B cell (primary cell): ENCODE results near the gene PIK3CD. TPM values are rescaled to one million over a fixed set of nuclear protein-coding genes. Genes with fewer than 3 reads are reported as not detected.

Source experiments
- ATAC-seq: fragments of 200-7000 bp; cut with Tn5 transposase; one replicate; pipeline ENCODE4 v1.10.0; 2021; ENCODE audit warnings: low read depth, mild to moderate bottlenecking, moderate number of reproducible peaks, moderate library complexity
- CTCF ChIA-PET: fragments of 350-600 bp; sonication (Branson Sonifier 250); formaldehyde crosslinking; loops from one replicate; lab custom pipeline; 2021; ENCODE audit warnings: antibody characterized with exemption, inconsistent platforms; lab: Charles Lee
- POLR2A ChIA-PET: fragments of 350-600 bp; sonication (Branson Sonifier 250); formaldehyde crosslinking; loops from one replicate; lab custom pipeline; 2021; ENCODE audit warnings: antibody characterized with exemption; lab: Charles Lee
- DNase-seq: peaks from one replicate; pipeline ENCODE4 v3.0.0; 2013
- H2AFZ ChIP-seq: 2 replicates; pipeline ENCODE4 v1.6.1; 2012; ENCODE audit warnings: mild to moderate bottlenecking, low read depth, low read length; ENCODE audit not compliant: insufficient read depth, poor library complexity, severe bottlenecking
- H3K27ac ChIP-seq, 2 donors: 1 replicate in 1 of 2; 2 replicates in 1 of 2; pipeline ENCODE4 v1.5.1; 2012 to 2013; ENCODE audit warnings: low read length in 2 of 2, mild to moderate bottlenecking in 2 of 2, moderate library complexity in 1 of 2
- H3K27me3 ChIP-seq, 4 experiments: fragments of 200-600 bp in 1 of 4; sonication (generic) in 1 of 4; replicated peaks in 1 of 4; 1 replicate in 2 of 4; 2 replicates in 2 of 4; pipeline versions ENCODE4 v1.6.1 to v1.7.0; 2013 to 2016; ENCODE audit warnings: low read length in 3 of 4, mild to moderate bottlenecking in 2 of 4, mixed read lengths in 1 of 4, moderate library complexity in 1 of 4; ENCODE audit not compliant: insufficient read depth in 4 of 4, control insufficient read depth in 3 of 4; ENCODE audit errors: control extremely low read depth in 1 of 4
- H3K36me3 ChIP-seq, 2 experiments: replicated peaks in 1 of 2; 1 replicate in 1 of 2; 2 replicates in 1 of 2; pipeline versions ENCODE4 v1.6.1 to v1.7.1; 2013; ENCODE audit warnings: low read length in 1 of 2; ENCODE audit not compliant: insufficient read depth in 2 of 2, control insufficient read depth in 1 of 2; ENCODE audit errors: control extremely low read depth in 1 of 2, extremely low read depth in 1 of 2
- H3K4me1 ChIP-seq, 2 donors: fragments of 200-600 bp in 1 of 2; sonication (generic) in 1 of 2; 1 replicate in 1 of 2; 2 replicates in 1 of 2; pipeline versions ENCODE4 v1.5.1 to v1.6.1; 2013 to 2017; ENCODE audit warnings: low read length in 2 of 2; ENCODE audit not compliant: control insufficient read depth in 2 of 2, insufficient read depth in 2 of 2
- H3K4me2 ChIP-seq: replicated peaks from 2 replicates; pipeline ENCODE3; 2012; ENCODE audit warnings: mild to moderate bottlenecking, low read depth, low read length; ENCODE audit not compliant: poor library complexity, severe bottlenecking
- H3K4me3 ChIP-seq, 5 experiments: fragments of 200-600 bp in 1 of 5; sonication (generic) in 1 of 5; 1 replicate in 3 of 5; 2 replicates in 2 of 5; pipeline versions ENCODE4 v1.5.1 to v1.7.0; 2011 to 2016; ENCODE audit warnings: low read length in 4 of 5, mild to moderate bottlenecking in 4 of 5, low read depth in 2 of 5, control low read depth in 1 of 5, moderate library complexity in 1 of 5; ENCODE audit not compliant: insufficient read depth in 1 of 5; ENCODE audit errors: control extremely low read depth in 1 of 5, extremely low read depth in 1 of 5
- H3K79me2 ChIP-seq: fragments of 200-600 bp; sonication (generic); one replicate; pipeline ENCODE4 v1.6.0; 2016; ENCODE audit warnings: low read length; ENCODE audit not compliant: control insufficient read depth, insufficient read depth
- H3K9ac ChIP-seq: fragments of 200-600 bp; sonication (generic); 2 replicates; pipeline ENCODE4 v1.6.1; 2017; ENCODE audit warnings: mild to moderate bottlenecking, low read length, moderate library complexity
- H3K9me3 ChIP-seq, 3 donors: one replicate each; pipeline versions ENCODE4 v1.6.1 to v1.7.1; 2013; ENCODE audit warnings: low read length in 2 of 3; ENCODE audit not compliant: control insufficient read depth in 2 of 3, insufficient read depth in 1 of 3; ENCODE audit errors: control extremely low read depth in 1 of 3
- H4K20me1 ChIP-seq: 2 replicates; pipeline ENCODE4 v1.6.0; 2012; ENCODE audit warnings: mild to moderate bottlenecking, low read length; ENCODE audit not compliant: insufficient read depth, control insufficient read depth, poor library complexity, severe bottlenecking
- H3K27ac Mint-ChIP-seq: one replicate; pipeline ENCODE4 v1.8.0; 2021; ENCODE audit warnings: mixed read lengths
- H3K27me3 Mint-ChIP-seq: one replicate; pipeline ENCODE4 v1.8.0; 2021; ENCODE audit warnings: mixed read lengths
- H3K4me1 Mint-ChIP-seq: one replicate; pipeline ENCODE4 v1.8.0; 2021; ENCODE audit warnings: mixed read lengths
- H3K4me3 Mint-ChIP-seq: one replicate; pipeline ENCODE4 v1.8.0; 2021; ENCODE audit warnings: mixed read lengths
- H3K9me3 Mint-ChIP-seq: one replicate; pipeline ENCODE4 v1.8.0; 2022; ENCODE audit warnings: mixed read lengths; ENCODE audit not compliant: insufficient read depth
- EZH2 ChIP-seq: IDR thresholded peaks from 2 replicates; pipeline ENCODE4 v1.6.1; 2012; ENCODE audit warnings: borderline replicate concordance, low read depth, mild to moderate bottlenecking, moderate library complexity, low read length; ENCODE audit not compliant: insufficient read depth, poor library complexity, severe bottlenecking
- WGBS: methylation state at CpG from one replicate; pipeline ENCODE4 v1.1.5; 2013; ENCODE audit warnings: missing lambda C conversion rate; ENCODE audit not compliant: insufficient coverage; 5-methylcytosine and 5-hydroxymethylcytosine counted together
- intact Hi-C: fragments of 100-400 bp; cut with micrococcal nuclease; formaldehyde crosslinking; loops from one replicate; pipeline ENCODE4 v1.10.0; 2022
- polyA plus RNA-seq: library from polyadenylated mRNA; depleted of rRNA; stranded (reverse); fragments of >200 nt; gene quantifications from 2 replicates; pipeline ENCODE4 v1.2.3, GENCODE V29; 2012
- total RNA-seq, 2 donors: library from RNA; stranded (reverse); fragments of 120-200 nt in 1 of 2; gene quantifications; 1 replicate in 1 of 2; 2 replicates in 1 of 2; pipeline versions ENCODE4 v1.2.3 to v1.2.4, GENCODE V29; 2013 to 2022
- TF ChIP-seq, protein P1 (sequence below): fragments of 200-600 bp; IDR thresholded peaks from one replicate; pipeline ENCODE4 v1.8.0; 2022; ENCODE audit warnings: antibody characterized with exemption, mild to moderate bottlenecking

The PIK3CD gene
- total and polyA plus RNA-seq, 2 donors (not counting 1 experiment from before 2014, with no cell fraction given): 144 to 222 TPM

GRCh38 chr1:9705337-9706093 is 54.0 kb downstream of the PIK3CD start:
- H3K36me3 ChIP-seq: peaks cover 10 to 39% of the 10 kb centered on the region in 2 experiments
- peaks cover 94% of the 10 kb centered on the region for H4K20me1 ChIP-seq
- ChIA-PET POLR2A (interaction anchor here (0.6 to 0.7 kb wide), 2 partner anchors 10 to 50 kb away, joined by 4 to 11 read pairs; no protein-coding TSS in a partner anchor), CTCF (interaction anchor here (1.9 to 6.3 kb wide), 4 partner anchors 10 to 90 kb away, joined by 6 to 42 read pairs (median 26); no protein-coding TSS in a partner anchor)
- no peak overlapping the region for H3K4me3 ChIP-seq
- Mint-ChIP-seq H3K27me3 (no peaks in the 10 kb centered on the region), H3K27ac (peak overlapping the region; percentile 27), H3K4me1 (peaks cover 56% of the 10 kb centered on the region), H3K9me3 (peaks cover 5% of the 10 kb centered on the region), H3K4me3 (no peak overlapping the region)
- ATAC-seq (no peak), DNase-seq (no peak)
- no peak overlapping the region for H2AFZ ChIP-seq
- H3K27me3 ChIP-seq: no peaks in the 10 kb centered on the region
- H3K9me3 ChIP-seq: peaks cover 0 to 16% (median 2%) of the 10 kb centered on the region in 3 donors
- peaks cover 99% of the 10 kb centered on the region for H3K79me2 ChIP-seq
- H3K4me1 ChIP-seq: peaks cover 38 to 50% of the 10 kb centered on the region in 2 donors
- WGBS: no CpG with 5 or more reads among the region's 8 CpGs
- TF ChIP-seq, protein P1, sequence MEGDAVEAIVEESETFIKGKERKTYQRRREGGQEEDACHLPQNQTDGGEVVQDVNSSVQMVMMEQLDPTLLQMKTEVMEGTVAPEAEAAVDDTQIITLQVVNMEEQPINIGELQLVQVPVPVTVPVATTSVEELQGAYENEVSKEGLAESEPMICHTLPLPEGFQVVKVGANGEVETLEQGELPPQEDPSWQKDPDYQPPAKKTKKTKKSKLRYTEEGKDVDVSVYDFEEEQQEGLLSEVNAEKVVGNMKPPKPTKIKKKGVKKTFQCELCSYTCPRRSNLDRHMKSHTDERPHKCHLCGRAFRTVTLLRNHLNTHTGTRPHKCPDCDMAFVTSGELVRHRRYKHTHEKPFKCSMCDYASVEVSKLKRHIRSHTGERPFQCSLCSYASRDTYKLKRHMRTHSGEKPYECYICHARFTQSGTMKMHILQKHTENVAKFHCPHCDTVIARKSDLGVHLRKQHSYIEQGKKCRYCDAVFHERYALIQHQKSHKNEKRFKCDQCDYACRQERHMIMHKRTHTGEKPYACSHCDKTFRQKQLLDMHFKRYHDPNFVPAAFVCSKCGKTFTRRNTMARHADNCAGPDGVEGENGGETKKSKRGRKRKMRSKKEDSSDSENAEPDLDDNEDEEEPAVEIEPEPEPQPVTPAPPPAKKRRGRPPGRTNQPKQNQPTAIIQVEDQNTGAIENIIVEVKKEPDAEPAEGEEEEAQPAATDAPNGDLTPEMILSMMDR: no peak
- no peak for TF ChIP-seq EZH2
- peak overlapping the region in 1 of 2 donors; percentile 7 for H3K27ac ChIP-seq
- peak overlapping the region; percentile 59 for H3K4me2 ChIP-seq
- intact Hi-C loops: no loop called here
- no peak overlapping the region for H3K9ac ChIP-seq

- Histone ChIP-seq H3K4me3 (no peak overlapping the region), H3K4me2 (no peak overlapping the region), H3K9ac (no peak overlapping the region), H3K9me3 (peaks cover 0 to 16% (median 2%) of the 10 kb centered on the region in 3 donors), H4K20me1 (peaks cover 91% of the 10 kb centered on the region), H3K79me2 (peaks cover 99% of the 10 kb centered on the region), H3K27ac (peak overlapping the region in 1 of 2 donors; percentile 9), H3K36me3 (peaks cover 9 to 36% of the 10 kb centered on the region in 2 experiments), H2AFZ (no peak overlapping the region), H3K27me3 (no peaks in the 10 kb centered on the region), H3K4me1 (peaks cover 38 to 47% of the 10 kb centered on the region in 2 donors)
- intact Hi-C loops: no loop called here
- Mint-ChIP-seq H3K4me3 (no peak overlapping the region), H3K4me1 (peaks cover 52% of the 10 kb centered on the region), H3K27ac (no peak overlapping the region), H3K27me3 (no peaks in the 10 kb centered on the region), H3K9me3 (peaks cover 5% of the 10 kb centered on the region)
- ChIA-PET CTCF (interaction anchor here (4.2 to 6.3 kb wide), 2 partner anchors 10 to 80 kb away, joined by 15 to 37 read pairs; no protein-coding TSS in a partner anchor), POLR2A (interaction anchor here (0.6 kb wide), 1 partner anchor 13 kb away, joined by 3 read pairs; no protein-coding TSS in a partner anchor)
- DNase-seq (no peak), ATAC-seq (no peak)
- no peak for TF ChIP-seq EZH2
- TF ChIP-seq, protein P1: no peak
- WGBS: 100% methylated on average over 1 of the region's 4 CpGs
These were observed 54.6 kb downstream of the PIK3CD start for GRCh38 chr1:9706178-9706577.
